Adipocyte (in vitro differentiated cells): Measurements from ENCODE around the gene LHFPL4.
A peak's percentile ranks its signal among the peaks of the same experiment; 100 is the strongest.
"Not testable (repeated sequence)": the region's sequence is repeated elsewhere in the genome, so short reads cannot be mapped to it uniquely, and the experiment has no call there.

Experiments used
- DNase-seq: peaks from one replicate; pipeline ENCODE4 v3.0.0-alpha.2; 2015; ENCODE audit warnings: low read depth
- H3K27me3 ChIP-seq: replicated peaks from 2 replicates; pipeline ENCODE4 v1.7.0; 2013; ENCODE audit warnings: mild to moderate bottlenecking, low read length, moderate library complexity; ENCODE audit not compliant: control insufficient read depth, insufficient read depth
- H3K36me3 ChIP-seq: 2 replicates; pipeline ENCODE4 v1.7.0; 2013; ENCODE audit warnings: low read length, mild to moderate bottlenecking, moderate library complexity; ENCODE audit not compliant: control insufficient read depth, insufficient read depth, severe bottlenecking
- H3K4me1 ChIP-seq: 2 replicates; pipeline ENCODE4 v1.7.0; 2013; ENCODE audit warnings: mild to moderate bottlenecking, low read length, moderate library complexity; ENCODE audit not compliant: control insufficient read depth, insufficient read depth
- H3K4me3 ChIP-seq: 2 replicates; pipeline ENCODE4 v1.7.0; 2013; ENCODE audit warnings: mild to moderate bottlenecking, low read length, moderate library complexity
- H3K9ac ChIP-seq: 2 replicates; pipeline ENCODE4 v1.7.0; 2013; ENCODE audit warnings: mild to moderate bottlenecking, low read length, moderate library complexity
- H3K9me3 ChIP-seq: 2 replicates; pipeline ENCODE4 v1.7.0; 2013; ENCODE audit warnings: mild to moderate bottlenecking, low read length, moderate library complexity; ENCODE audit not compliant: control insufficient read depth

Gene LHFPL4

GRCh38 chr3:9581742-9582141 is 28.1 kb upstream of the LHFPL4 start:
- Histone ChIP-seq H3K27me3 (peaks cover 4% of the 10 kb centered on the region), H3K4me3 (no peak overlapping the region), H3K9ac (no peak overlapping the region), H3K36me3 (no peaks in the 10 kb centered on the region), H3K4me1 (no peaks in the 10 kb centered on the region), H3K9me3 (peaks cover 14% of the 10 kb centered on the region)
- no peak for DNase-seq

- no peak for DNase-seq
- Histone ChIP-seq H3K4me3 (no peak overlapping the region), H3K27me3 (peaks cover 10% of the 10 kb centered on the region), H3K36me3 (no peaks in the 10 kb centered on the region), H3K9me3 (peaks cover 22% of the 10 kb centered on the region), H3K4me1 (no peaks in the 10 kb centered on the region), H3K9ac (no peak overlapping the region)
Observed at GRCh38 chr3:9569054-9569453, 15.4 kb upstream of the LHFPL4 start.

- Histone ChIP-seq H3K36me3 (no peaks in the 10 kb centered on the region), H3K4me1 (no peaks in the 10 kb centered on the region), H3K9me3 (peaks cover 22% of the 10 kb centered on the region)
Observed at GRCh38 chr3:9565316-9565715, 11.7 kb upstream of the LHFPL4 start.

GRCh38 chr3:9563851-9564250 is 10.2 kb upstream of the LHFPL4 start:
- H3K4me1 ChIP-seq, result no peaks in the 10 kb centered on the region
- H3K4me3 ChIP-seq, result no peak overlapping the region
- H3K9me3 ChIP-seq, result peaks cover 22% of the 10 kb centered on the region
- H3K9ac ChIP-seq, result no peak overlapping the region
- no peaks in the 10 kb centered on the region for H3K27me3 ChIP-seq
- DNase-seq, result no peak
- no peaks in the 10 kb centered on the region for H3K36me3 ChIP-seq

More at GRCh38 chr3:9565316-9565715, 11.7 kb upstream of the LHFPL4 start:
- Histone ChIP-seq H3K9ac (no peak overlapping the region), H3K4me3 (no peak overlapping the region), H3K27me3 (no peaks in the 10 kb centered on the region)
- DNase-seq, result no peak

GRCh38 chr3:9560056-9560455 is 6.4 kb upstream of the LHFPL4 start:
- not testable (repeated sequence) for H3K36me3 ChIP-seq, H3K4me1 ChIP-seq, H3K9me3 ChIP-seq, H3K4me3 ChIP-seq, H3K9ac ChIP-seq, DNase-seq
- H3K27me3 ChIP-seq, result peaks cover 11% of the 10 kb centered on the region

GRCh38 chr3:9553948-9554513 is 409 bp upstream of the LHFPL4 start:
- no peaks in the 10 kb centered on the region for H3K9me3 ChIP-seq
- no peaks in the 10 kb centered on the region for H3K4me1 ChIP-seq
- peaks cover 39% of the 10 kb centered on the region for H3K27me3 ChIP-seq
- H3K36me3 ChIP-seq, result no peaks in the 10 kb centered on the region
- no peak overlapping the region for H3K9ac ChIP-seq
- no peak overlapping the region for H3K4me3 ChIP-seq
- no peak for DNase-seq

- H3K9me3 ChIP-seq, result no peaks in the 10 kb centered on the region
- no peak overlapping the region for H3K4me3 ChIP-seq
- H3K4me1 ChIP-seq, result no peaks in the 10 kb centered on the region
- no peaks in the 10 kb centered on the region for H3K36me3 ChIP-seq
- peak; percentile 43 for DNase-seq
- peaks cover 48% of the 10 kb centered on the region for H3K27me3 ChIP-seq
- H3K9ac ChIP-seq, result no peak overlapping the region
Observed at GRCh38 chr3:9552252-9552999, 1.2 kb downstream of the LHFPL4 start.

- DNase-seq, result no peak
- H3K4me1 ChIP-seq, result no peaks in the 10 kb centered on the region
- no peaks in the 10 kb centered on the region for H3K36me3 ChIP-seq
- H3K4me3 ChIP-seq, result no peak overlapping the region
- no peak overlapping the region for H3K9ac ChIP-seq
- H3K27me3 ChIP-seq, result peaks cover 54% of the 10 kb centered on the region
- H3K9me3 ChIP-seq, result no peaks in the 10 kb centered on the region
Observed at GRCh38 chr3:9550999-9551398, 2.6 kb downstream of the LHFPL4 start.

- H3K4me3 ChIP-seq, result no peak overlapping the region
- H3K4me1 ChIP-seq, result no peaks in the 10 kb centered on the region
- H3K9ac ChIP-seq, result no peak overlapping the region
- H3K9me3 ChIP-seq, result no peaks in the 10 kb centered on the region
- H3K27me3 ChIP-seq, result peaks cover 46% of the 10 kb centered on the region
- DNase-seq, result no peak
- H3K36me3 ChIP-seq, result no peaks in the 10 kb centered on the region
Observed at GRCh38 chr3:9549600-9549999, 4.0 kb downstream of the LHFPL4 start.

GRCh38 chr3:9548991-9549390 is 4.6 kb downstream of the LHFPL4 start:
- peaks cover 42% of the 10 kb centered on the region for H3K27me3 ChIP-seq
- H3K9ac ChIP-seq, result no peak overlapping the region
- no peak for DNase-seq
- H3K4me1 ChIP-seq, result no peaks in the 10 kb centered on the region
- H3K36me3 ChIP-seq, result no peaks in the 10 kb centered on the region
- no peaks in the 10 kb centered on the region for H3K9me3 ChIP-seq
- H3K4me3 ChIP-seq, result no peak overlapping the region

GRCh38 chr3:9542182-9542581 is 11.4 kb downstream of the LHFPL4 start:
- no peak for DNase-seq
- peaks cover 21% of the 10 kb centered on the region for H3K27me3 ChIP-seq
- no peaks in the 10 kb centered on the region for H3K4me1 ChIP-seq
- no peaks in the 10 kb centered on the region for H3K9me3 ChIP-seq
- H3K9ac ChIP-seq, result no peak overlapping the region
- H3K36me3 ChIP-seq, result no peaks in the 10 kb centered on the region
- H3K4me3 ChIP-seq, result no peak overlapping the region

- Histone ChIP-seq H3K9ac (no peak overlapping the region), H3K9me3 (no peaks in the 10 kb centered on the region), H3K27me3 (peaks cover 32% of the 10 kb centered on the region), H3K4me1 (no peaks in the 10 kb centered on the region), H3K4me3 (no peak overlapping the region), H3K36me3 (no peaks in the 10 kb centered on the region)
- no peak for DNase-seq
Observed at GRCh38 chr3:9536212-9536611, 17.4 kb downstream of the LHFPL4 start.
